ENCODE measurements around the gene FAM181A. TPM values are rescaled to one million over a fixed set of nuclear protein-coding genes. Genes with fewer than 3 reads are reported as not detected.

The FAM181A gene
- total RNA-seq, 3 donors from 2014 or later: not detected

- ATAC-seq: no peak
- Histone ChIP-seq H3K36me3 (ENCODE audit: low read depth) (no peaks in the 10 kb centered on the region), H3K4me3 (no peak overlapping the region), H3K9me3 (no peaks in the 10 kb centered on the region), H3K4me1 (ENCODE audit: low read depth) (no peaks in the 10 kb centered on the region)
- no peak for DNase-seq
- intact Hi-C loops (cut with DNase I, micrococcal nuclease): no loop called here
- no peak for TF ChIP-seq CTCF (IDR thresholded peaks at IDR 0.05)
These were observed 3.5 kb upstream of the FAM181A start for GRCh38 chr14:93923626-93924025.

GRCh38 chr14:93924592-93925355, 2.4 kb upstream of the FAM181A start:
- no peaks in the 10 kb centered on the region for H3K9me3 ChIP-seq
- no peaks in the 10 kb centered on the region for H3K36me3 ChIP-seq (ENCODE audit: low read depth)
- TF ChIP-seq CTCF (IDR thresholded peaks at IDR 0.05): no peak
- ATAC-seq (no peak), DNase-seq (no peak)
- H3K4me3 ChIP-seq: no peak overlapping the region
- no peaks in the 10 kb centered on the region for H3K4me1 ChIP-seq (ENCODE audit: low read depth)
- intact Hi-C loops (cut with DNase I, micrococcal nuclease): no loop called here

GRCh38 chr14:93925374-93925895, 1.7 kb upstream of the FAM181A start:
- Histone ChIP-seq H3K4me3 (no peak overlapping the region), H3K9me3 (no peaks in the 10 kb centered on the region), H3K36me3 (ENCODE audit: low read depth) (no peaks in the 10 kb centered on the region), H3K4me1 (ENCODE audit: low read depth) (no peaks in the 10 kb centered on the region)
- intact Hi-C loops (cut with DNase I, micrococcal nuclease): no loop called here
- no peak for TF ChIP-seq CTCF (IDR thresholded peaks at IDR 0.05)
- ATAC-seq (no peak), DNase-seq (no peak)

GRCh38 chr14:93926245-93926872, 785 bp upstream of the FAM181A start:
- intact Hi-C loops (cut with DNase I, micrococcal nuclease): no loop called here
- Histone ChIP-seq H3K36me3 (ENCODE audit: low read depth) (no peaks in the 10 kb centered on the region), H3K4me3 (no peak overlapping the region), H3K9me3 (no peaks in the 10 kb centered on the region), H3K4me1 (ENCODE audit: low read depth) (no peaks in the 10 kb centered on the region)
- DNase-seq (no peak), ATAC-seq (no peak)
- no peak for TF ChIP-seq CTCF (IDR thresholded peaks at IDR 0.05)

- intact Hi-C loops (cut with DNase I, micrococcal nuclease): no loop called here
- ATAC-seq (no peak), DNase-seq (no peak)
- H3K4me1 ChIP-seq (ENCODE audit: low read depth): no peaks in the 10 kb centered on the region
- no peaks in the 10 kb centered on the region for H3K9me3 ChIP-seq
- TF ChIP-seq CTCF (IDR thresholded peaks at IDR 0.05): no peak
- no peak overlapping the region for H3K4me3 ChIP-seq
- H3K36me3 ChIP-seq (ENCODE audit: low read depth): no peaks in the 10 kb centered on the region
These were observed 629 bp downstream of the FAM181A start for GRCh38 chr14:93927800-93928145.

All from mucosa of descending colon (tissue), 3 donors.